SK-N-SH (cell line): ENCODE data around the gene ANK3. TPM values are rescaled to one million over a fixed set of nuclear protein-coding genes. Genes with fewer than 3 reads are reported as not detected.

Experiments used
- CTCF ChIA-PET: fragments of 300-600, 350-600 bp; formaldehyde crosslinking; extraction: SDS; loops from one replicate; lab custom pipeline; 2021; lab: Yijun Ruan, JAX
- POLR2A ChIA-PET: fragments of 350-600 bp; sonication (Branson Sonifier 250); formaldehyde crosslinking; extraction: SDS; loops from one replicate; lab custom pipeline; 2020; ENCODE audit warnings: antibody characterized with exemption, inconsistent platforms; lab: Yijun Ruan, JAX
- DNase-seq: peaks from one replicate; pipeline ENCODE4 v3.0.0; 2012
- H2AFZ ChIP-seq: fragments of 200-600 bp; sonication (generic); 2 replicates; pipeline ENCODE4 v1.8.1; 2016; ENCODE audit warnings: antibody characterized with exemption, mild to moderate bottlenecking, low read depth
- H3F3A ChIP-seq: fragments of 200-600 bp; sonication (generic); replicated peaks from 2 replicates; pipeline ENCODE3; 2016; ENCODE audit warnings: antibody characterized with exemption, mild to moderate bottlenecking; ENCODE audit not compliant: insufficient read depth
- H3K27ac ChIP-seq, 2 experiments: fragments of 200-500 bp in 1 of 2; fragments of 200-600 bp in 1 of 2; sonication (Bioruptor generic) in 1 of 2; sonication (generic), shearing (Covaris generic) in 1 of 2; 2 replicates each; pipeline versions ENCODE4 v1.5.1 to v1.6.1; 2014 to 2016; ENCODE audit warnings: low read depth in 2 of 2, inconsistent platforms in 1 of 2, low read length in 1 of 2, mild to moderate bottlenecking in 1 of 2, mixed read lengths in 1 of 2
- H3K27me3 ChIP-seq: fragments of 200-600 bp; sonication (generic), shearing (Covaris generic); 2 replicates; pipeline ENCODE4 v1.6.1; 2016; ENCODE audit warnings: mixed run types; ENCODE audit not compliant: insufficient read depth
- H3K36me3 ChIP-seq, 2 experiments: fragments of 200-500 bp in 1 of 2; fragments of 200-600 bp in 1 of 2; sonication (Bioruptor generic) in 1 of 2; sonication (generic) in 1 of 2; replicated peaks in 1 of 2; 2 replicates each; pipeline versions ENCODE3 to v1.5.1; 2014 to 2016; ENCODE audit warnings: low read length in 1 of 2, mild to moderate bottlenecking in 1 of 2; ENCODE audit not compliant: insufficient read depth in 2 of 2, control insufficient read depth in 1 of 2
- H3K4me1 ChIP-seq, 2 experiments: fragments of 200-500 bp in 1 of 2; fragments of 200-600 bp in 1 of 2; sonication (Bioruptor generic) in 1 of 2; sonication (generic), shearing (Covaris generic) in 1 of 2; 2 replicates each; pipeline versions ENCODE4 v1.5.1 to v1.6.1; 2014 to 2016; ENCODE audit warnings: low read depth in 1 of 2, low read length in 1 of 2, mixed run types in 1 of 2; ENCODE audit not compliant: insufficient read depth in 2 of 2, control insufficient read depth in 1 of 2
- H3K4me2 ChIP-seq: fragments of 200-600 bp; sonication (generic), shearing (Covaris generic); 2 replicates; pipeline ENCODE4 v1.6.1; 2017; ENCODE audit warnings: mixed run types
- H3K4me3 ChIP-seq, 2 experiments: fragments of 200-500 bp in 1 of 2; fragments of 200-600 bp in 1 of 2; sonication (Bioruptor generic) in 1 of 2; sonication (generic), shearing (Covaris generic) in 1 of 2; 2 replicates each; pipeline versions ENCODE4 v1.5.1 to v1.8.1; 2014 to 2016; ENCODE audit warnings: low read depth in 2 of 2, inconsistent platforms in 1 of 2, low read length in 1 of 2, mild to moderate bottlenecking in 1 of 2, mixed read lengths in 1 of 2, moderate library complexity in 1 of 2
- H3K79me2 ChIP-seq: fragments of 200-600 bp; sonication (generic); 2 replicates; pipeline ENCODE4 v1.8.1; 2017; ENCODE audit warnings: mild to moderate bottlenecking; ENCODE audit not compliant: insufficient read depth
- H3K9ac ChIP-seq: fragments of 200-600 bp; sonication (generic); 2 replicates; pipeline ENCODE4 v1.6.1; 2017; ENCODE audit warnings: mixed run types
- H3K9me2 ChIP-seq: fragments of 200-600 bp; sonication (generic); 2 replicates; pipeline ENCODE4 v1.6.1; 2017; ENCODE audit warnings: mixed run types
- H3K9me3 ChIP-seq: fragments of 200-600 bp; sonication (generic); 2 replicates; pipeline ENCODE4 v1.6.1; 2017; ENCODE audit warnings: mixed run types, mild to moderate bottlenecking, moderate library complexity
- H4K20me1 ChIP-seq: fragments of 200-600 bp; sonication (generic); 2 replicates; pipeline ENCODE4 v1.6.1; 2017; ENCODE audit warnings: mild to moderate bottlenecking, mixed run types; ENCODE audit not compliant: insufficient read depth
- EZH2phosphoT487 ChIP-seq: fragments of 200-600 bp; sonication (generic); IDR thresholded peaks from 2 replicates; pipeline ENCODE4 v1.6.1; 2017; ENCODE audit warnings: low read depth, mixed run types, mild to moderate bottlenecking, antibody characterized with exemption, moderate library complexity, borderline replicate concordance
- GABPA ChIP-seq: IDR thresholded peaks from 2 replicates; pipeline ENCODE4 v1.4.0; 2012; ENCODE audit warnings: low read depth, mild to moderate bottlenecking
- MAX ChIP-seq: IDR thresholded peaks from 2 replicates; pipeline ENCODE4 v1.4.0; 2012; ENCODE audit warnings: low read depth
- MXI1 ChIP-seq: IDR thresholded peaks from 2 replicates; pipeline ENCODE4 v1.6.1; 2012; ENCODE audit warnings: mild to moderate bottlenecking, low read depth, low read length, improper control_type of control experiment
- NFIC ChIP-seq: IDR thresholded peaks from 2 replicates; pipeline ENCODE4 v1.4.0; 2012; ENCODE audit warnings: borderline replicate concordance
- RCOR1 ChIP-seq: fragments of 150-350 bp; IDR thresholded peaks from 2 replicates; pipeline ENCODE4 v1.6.1; 2017; ENCODE audit warnings: antibody characterized with exemption, low read length
- RXRA ChIP-seq: IDR thresholded peaks from 2 replicates; pipeline ENCODE4 v1.4.0; 2012; ENCODE audit warnings: low read depth, mild to moderate bottlenecking, borderline replicate concordance
- SIN3A ChIP-seq: IDR thresholded peaks from 2 replicates; pipeline ENCODE4 v1.6.1; 2012; ENCODE audit warnings: low read depth, mild to moderate bottlenecking, low read length, moderate library complexity, borderline replicate concordance
- SMC3 ChIP-seq: IDR thresholded peaks from 2 replicates; pipeline ENCODE4 v1.6.1; 2012; ENCODE audit warnings: low read depth, low read length, improper control_type of control experiment
- TCF12 ChIP-seq: IDR thresholded peaks from 2 replicates; pipeline ENCODE4 v1.4.0; 2012
- TEAD4 ChIP-seq: IDR thresholded peaks from 2 replicates; pipeline ENCODE4 v1.4.0; 2012; ENCODE audit warnings: mild to moderate bottlenecking, borderline replicate concordance; ENCODE audit not compliant: insufficient read depth
- USF2 ChIP-seq: fragments of 150-350 bp; IDR thresholded peaks from 2 replicates; pipeline ENCODE4 v1.6.1; 2017; ENCODE audit warnings: antibody characterized with exemption, low read length, low read depth, borderline replicate concordance
- YY1 ChIP-seq: IDR thresholded peaks from 2 replicates; pipeline ENCODE4 v1.4.0; 2012; ENCODE audit warnings: low read depth, mild to moderate bottlenecking
- ZBTB33 ChIP-seq: IDR thresholded peaks from 2 replicates; pipeline ENCODE4 v1.4.0; 2012; ENCODE audit warnings: low read depth, borderline replicate concordance
- WGBS: methylation state at CpG from one replicate; pipeline ENCODE4 v1.1.6; 2017; ENCODE audit warnings: low lambda C conversion rate; 5-methylcytosine and 5-hydroxymethylcytosine counted together
- polyA plus RNA-seq, 3 experiments: library from polyadenylated mRNA; depleted of rRNA; stranded (reverse); fragments of >200 nt; gene quantifications; 2 replicates each; pipeline ENCODE4 v1.2.3, GENCODE V29; 2012
- TF ChIP-seq, protein P1 (sequence below): IDR thresholded peaks from 2 replicates; pipeline ENCODE4 v1.6.1; 2012; ENCODE audit warnings: mild to moderate bottlenecking, low read depth, low read length, moderate library complexity

ANK3 gene
- polyA plus RNA-seq, 1 of the 3 experiments (the other 2 are of a cell fraction): 10.0 TPM

DNA sequence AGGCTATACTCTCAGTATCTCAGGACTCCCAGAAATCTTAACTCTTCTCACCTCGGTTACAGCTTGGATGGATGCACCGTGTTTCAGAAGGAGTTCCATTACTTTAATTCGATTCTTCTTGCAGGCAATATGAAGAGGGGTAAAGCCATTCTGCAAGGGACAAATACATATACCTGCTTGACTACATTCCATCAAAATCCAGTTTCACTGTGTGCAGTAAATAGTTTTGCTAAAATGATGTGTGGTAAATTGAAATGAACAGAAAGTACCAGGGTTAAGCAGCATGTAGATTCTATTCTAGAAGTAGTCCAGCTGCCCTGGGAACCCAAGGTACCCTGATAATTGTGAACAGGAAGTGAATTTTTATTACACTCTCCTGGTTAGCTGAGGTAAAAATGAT is 183.9 kb downstream of the ANK3 start:
- no peak overlapping the region for H3K4me3 ChIP-seq
- H4K20me1 ChIP-seq: no peaks in the 10 kb centered on the region
- no peaks in the 10 kb centered on the region for H3K4me1 ChIP-seq
- no peak for TF ChIP-seq RCOR1
- TF ChIP-seq SIN3A: no peak
- TF ChIP-seq, protein P1, sequence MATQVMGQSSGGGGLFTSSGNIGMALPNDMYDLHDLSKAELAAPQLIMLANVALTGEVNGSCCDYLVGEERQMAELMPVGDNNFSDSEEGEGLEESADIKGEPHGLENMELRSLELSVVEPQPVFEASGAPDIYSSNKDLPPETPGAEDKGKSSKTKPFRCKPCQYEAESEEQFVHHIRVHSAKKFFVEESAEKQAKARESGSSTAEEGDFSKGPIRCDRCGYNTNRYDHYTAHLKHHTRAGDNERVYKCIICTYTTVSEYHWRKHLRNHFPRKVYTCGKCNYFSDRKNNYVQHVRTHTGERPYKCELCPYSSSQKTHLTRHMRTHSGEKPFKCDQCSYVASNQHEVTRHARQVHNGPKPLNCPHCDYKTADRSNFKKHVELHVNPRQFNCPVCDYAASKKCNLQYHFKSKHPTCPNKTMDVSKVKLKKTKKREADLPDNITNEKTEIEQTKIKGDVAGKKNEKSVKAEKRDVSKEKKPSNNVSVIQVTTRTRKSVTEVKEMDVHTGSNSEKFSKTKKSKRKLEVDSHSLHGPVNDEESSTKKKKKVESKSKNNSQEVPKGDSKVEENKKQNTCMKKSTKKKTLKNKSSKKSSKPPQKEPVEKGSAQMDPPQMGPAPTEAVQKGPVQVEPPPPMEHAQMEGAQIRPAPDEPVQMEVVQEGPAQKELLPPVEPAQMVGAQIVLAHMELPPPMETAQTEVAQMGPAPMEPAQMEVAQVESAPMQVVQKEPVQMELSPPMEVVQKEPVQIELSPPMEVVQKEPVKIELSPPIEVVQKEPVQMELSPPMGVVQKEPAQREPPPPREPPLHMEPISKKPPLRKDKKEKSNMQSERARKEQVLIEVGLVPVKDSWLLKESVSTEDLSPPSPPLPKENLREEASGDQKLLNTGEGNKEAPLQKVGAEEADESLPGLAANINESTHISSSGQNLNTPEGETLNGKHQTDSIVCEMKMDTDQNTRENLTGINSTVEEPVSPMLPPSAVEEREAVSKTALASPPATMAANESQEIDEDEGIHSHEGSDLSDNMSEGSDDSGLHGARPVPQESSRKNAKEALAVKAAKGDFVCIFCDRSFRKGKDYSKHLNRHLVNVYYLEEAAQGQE: no peak
- no peak for TF ChIP-seq ZBTB33
- TF ChIP-seq TEAD4: no peak
- no peak for TF ChIP-seq YY1
- TF ChIP-seq RXRA: no peak
- TF ChIP-seq USF2: no peak
- TF ChIP-seq EZH2phosphoT487: no peak
- no peak for TF ChIP-seq MXI1
- TF ChIP-seq NFIC: no peak
- TF ChIP-seq GABPA: no peak
- no peak for TF ChIP-seq MAX
- TF ChIP-seq TCF12: no peak
- TF ChIP-seq SMC3: no peak
- H3F3A ChIP-seq: no peaks in the 10 kb centered on the region
- no peaks in the 10 kb centered on the region for H3K9me3 ChIP-seq
- WGBS: 93% methylated on average over 3 of the region's 3 CpGs
- no peak overlapping the region for H3K9ac ChIP-seq
- H3K79me2 ChIP-seq: no peaks in the 10 kb centered on the region
- no peak overlapping the region for H3K4me2 ChIP-seq
- no peak overlapping the region for H2AFZ ChIP-seq
- no peak overlapping the region for H3K27ac ChIP-seq
- DNase-seq: no peak
- H3K9me2 ChIP-seq: no peaks in the 10 kb centered on the region
- H3K27me3 ChIP-seq: no peaks in the 10 kb centered on the region
- ChIA-PET POLR2A (no interaction called here), CTCF (interaction anchor here (1.5 to 11.2 kb wide), 4 partner anchors 107 to 579 kb away, joined by 3 to 99 read pairs (median 40); no protein-coding TSS in a partner anchor)
- no peaks in the 10 kb centered on the region for H3K36me3 ChIP-seq
